Renal pelvis (tissue), 4 donors: ENCODE measurements around the gene EMP2. TPM values are rescaled to one million over a fixed set of nuclear protein-coding genes. Genes with fewer than 3 reads are reported as not detected.
"Not testable (repeated sequence)": the region's sequence is repeated elsewhere in the genome, so short reads cannot be mapped to it uniquely, and the experiment has no call there.

ENCODE experiments used
- DNase-seq: peaks from one replicate; pipeline ENCODE4 v3.0.0-alpha.2; 2013
- polyA plus RNA-seq, 3 donors: library from polyadenylated mRNA; unstranded; fragments of 120-200 nt; gene quantifications; one replicate each; pipeline ENCODE4 v1.2.1, GENCODE V29; 2013; ENCODE audit not compliant: insufficient read length in 3 of 3

EMP2 gene
- polyA plus RNA-seq, 3 donors = 18.1 to 22.7 (median 20.4) TPM

GRCh38 chr16:10557750-10558149 is 22.6 kb downstream of the EMP2 start:
- no peak for DNase-seq

GRCh38 chr16:10556236-10556635 is 24.2 kb downstream of the EMP2 start:
- DNase-seq = no peak

GRCh38 chr16:10554569-10554968 is 25.8 kb downstream of the EMP2 start:
- no peak for DNase-seq

- no peak for DNase-seq
These were observed 27.4 kb downstream of the EMP2 start for GRCh38 chr16:10552998-10553491.

- no peak for DNase-seq
These were observed 28.1 kb downstream of the EMP2 start for GRCh38 chr16:10552281-10552680.

GRCh38 chr16:10551881-10552280 is 28.5 kb downstream of the EMP2 start:
- DNase-seq = no peak

- DNase-seq = no peak
These were observed 32.0 kb downstream of the EMP2 start for GRCh38 chr16:10548404-10548803.

- DNase-seq = no peak
These were observed 32.7 kb downstream of the EMP2 start for GRCh38 chr16:10547708-10548107.

- DNase-seq = no peak
These were observed 37.0 kb downstream of the EMP2 start for GRCh38 chr16:10543231-10543977.

GRCh38 chr16:10541366-10541765 is 39.0 kb downstream of the EMP2 start:
- peak; percentile 47 for DNase-seq

GRCh38 chr16:10539793-10540192 is 40.6 kb downstream of the EMP2 start:
- no peak for DNase-seq

GRCh38 chr16:10539236-10539635 is 41.2 kb downstream of the EMP2 start:
- peak; percentile 31 for DNase-seq

GRCh38 chr16:10538583-10538982 is 41.8 kb downstream of the EMP2 start:
- no peak for DNase-seq

- DNase-seq = no peak
These were observed 42.5 kb downstream of the EMP2 start for GRCh38 chr16:10537946-10538345.

- no peak for DNase-seq
These were observed 43.5 kb downstream of the EMP2 start for GRCh38 chr16:10536814-10537389.

- DNase-seq = not testable (repeated sequence)
These were observed 44.1 kb downstream of the EMP2 start for GRCh38 chr16:10536328-10536727.

GRCh38 chr16:10535461-10535860 is 44.9 kb downstream of the EMP2 start:
- no peak for DNase-seq

- peak; percentile 34 for DNase-seq
These were observed 45.6 kb downstream of the EMP2 start for GRCh38 chr16:10534748-10535147.

- DNase-seq = not testable (repeated sequence)
These were observed 46.8 kb downstream of the EMP2 start for GRCh38 chr16:10533612-10534011.

GRCh38 chr16:10531582-10531981 is 48.8 kb downstream of the EMP2 start:
- no peak for DNase-seq

GRCh38 chr16:10530685-10531084 is 49.7 kb downstream of the EMP2 start:
- no peak for DNase-seq

- no peak for DNase-seq
These were observed 50.3 kb downstream of the EMP2 start for GRCh38 chr16:10529895-10530669.

GRCh38 chr16:10528635-10529034 is 51.8 kb downstream of the EMP2 start:
- no peak for DNase-seq
